ENCODE measurements around the gene IL10RB.

IL10RB gene

GRCh38 chr21:33330726-33331125, 64.6 kb downstream of the IL10RB start:
- Mint-ChIP-seq H3K36me3 (peaks cover 20 to 47% of the 10 kb centered on the region in 2 donors), H3K27ac (peak overlapping the region; percentile 69), H3K9me3 (peaks cover 8 to 13% of the 10 kb centered on the region in 2 donors), H3K4me3 (no peak overlapping the region), H3K4me1 (peaks cover 41 to 69% of the 10 kb centered on the region in 2 donors), H3K27me3 (no peaks in the 10 kb centered on the region)
- DNase-seq (no peak), ATAC-seq (replicated peaks) (peak; percentile 47 to 54)

GRCh38 chr21:33332143-33332542, 66.0 kb downstream of the IL10RB start:
- DNase-seq (no peak), ATAC-seq (replicated peaks) (peak; percentile 71 to 74)
- peaks cover 20 to 47% of the 10 kb centered on the region in 2 donors for H3K36me3 Mint-ChIP-seq
- H3K4me1 Mint-ChIP-seq, result peaks cover 41 to 65% of the 10 kb centered on the region in 2 donors
- H3K9me3 Mint-ChIP-seq, result peaks cover 8 to 13% of the 10 kb centered on the region in 2 donors
- H3K27ac Mint-ChIP-seq, result peak overlapping the region; percentile 94
- H3K4me3 Mint-ChIP-seq, result peak overlapping the region; percentile 22 to 46
- no peaks in the 10 kb centered on the region for H3K27me3 Mint-ChIP-seq

GRCh38 chr21:33334191-33334590, 68.0 kb downstream of the IL10RB start:
- Mint-ChIP-seq H3K36me3 (peaks cover 17 to 47% of the 10 kb centered on the region in 2 donors), H3K4me1 (peaks cover 36 to 57% of the 10 kb centered on the region in 2 donors), H3K9me3 (peaks cover 8 to 13% of the 10 kb centered on the region in 2 donors), H3K27me3 (no peaks in the 10 kb centered on the region), H3K4me3 (no peak overlapping the region), H3K27ac (no peak overlapping the region)
- DNase-seq (no peak), ATAC-seq (replicated peaks) (no peak)

GRCh38 chr21:33334824-33335223, 68.7 kb downstream of the IL10RB start:
- H3K4me1 Mint-ChIP-seq, result peaks cover 36 to 56% of the 10 kb centered on the region in 2 donors
- H3K27ac Mint-ChIP-seq, result peak overlapping the region; percentile 62
- H3K36me3 Mint-ChIP-seq, result peaks cover 18 to 49% of the 10 kb centered on the region in 2 donors
- no peaks in the 10 kb centered on the region for H3K27me3 Mint-ChIP-seq
- DNase-seq (no peak), ATAC-seq (replicated peaks) (peak in 1 of 2 donors; percentile 31)
- no peak overlapping the region for H3K4me3 Mint-ChIP-seq
- peaks cover 8 to 13% of the 10 kb centered on the region in 2 donors for H3K9me3 Mint-ChIP-seq

- peaks cover 23 to 31% of the 10 kb centered on the region in 2 donors for H3K36me3 Mint-ChIP-seq
- H3K27me3 Mint-ChIP-seq, result no peaks in the 10 kb centered on the region
- H3K9me3 Mint-ChIP-seq, result no peaks in the 10 kb centered on the region
- ATAC-seq (replicated peaks), result peak; percentile 41 to 53
- H3K4me1 Mint-ChIP-seq, result peaks cover 18 to 31% of the 10 kb centered on the region in 2 donors
- H3K4me3 Mint-ChIP-seq, result peak overlapping the region in 1 of 2 donors; percentile 11
- no peak for DNase-seq
- no peak overlapping the region for H3K27ac Mint-ChIP-seq
Measured at GRCh38 chr21:33339135-33339534, 73.0 kb downstream of the IL10RB start.

- Mint-ChIP-seq H3K27me3 (no peaks in the 10 kb centered on the region), H3K4me1 (peaks cover 16 to 24% of the 10 kb centered on the region in 2 donors), H3K27ac (peak overlapping the region; percentile 59), H3K36me3 (peaks cover 25 to 28% of the 10 kb centered on the region in 2 donors), H3K9me3 (no peaks in the 10 kb centered on the region), H3K4me3 (peak overlapping the region; percentile 51 to 56)
- ATAC-seq (replicated peaks) (no peak), DNase-seq (no peak)
Measured at GRCh38 chr21:33339918-33340317, 73.8 kb downstream of the IL10RB start.

GRCh38 chr21:33345751-33346238, 79.6 kb downstream of the IL10RB start:
- DNase-seq, result no peak
- H3K27me3 Mint-ChIP-seq, result no peaks in the 10 kb centered on the region
- H3K27ac Mint-ChIP-seq, result peak overlapping the region; percentile 27
- no peak overlapping the region for H3K4me3 Mint-ChIP-seq
- H3K4me1 Mint-ChIP-seq, result peaks cover 15 to 20% of the 10 kb centered on the region in 2 donors
- H3K36me3 Mint-ChIP-seq, result peaks cover 40 to 46% of the 10 kb centered on the region in 2 donors
- ATAC-seq (replicated peaks), result no peak
- H3K9me3 Mint-ChIP-seq, result no peaks in the 10 kb centered on the region

Measured in stimulated activated naive B cell treated with anti-CD40 and anti-IgM and Interleukin-4, amounts not matched to agents 10 μg/mL and 1 μg/mL and 100 μg/mL, for 72 hours (primary cell).